Calu3 (cell line): Measurements from ENCODE around the gene FAF1. TPM values are rescaled to one million over a fixed set of nuclear protein-coding genes. Genes with fewer than 3 reads are reported as not detected.

Experiments
- BruUV-seq: library from RNA; stranded (reverse); fragments of 400-500 nt; replicated peaks from 2 replicates; lab custom pipeline; 2021; lab: Mats Ljungman, UMichigan
- CTCF ChIA-PET: fragments of 300-600 bp; sonication (Branson Sonifier 250); formaldehyde crosslinking; loops from one replicate; lab custom pipeline; 2022; ENCODE audit warnings: antibody characterized with exemption; lab: Charles Lee
- DNase-seq: peaks from one replicate; pipeline ENCODE4 v3.0.0; 2022
- H3K27ac Mint-ChIP-seq: one replicate; pipeline ENCODE4 v1.8.0; 2022; ENCODE audit warnings: mixed read lengths; ENCODE audit not compliant: unreplicated experiment
- H3K27me3 Mint-ChIP-seq: one replicate; pipeline ENCODE4 v1.8.0; 2022; ENCODE audit warnings: mixed read lengths; ENCODE audit not compliant: unreplicated experiment
- H3K36me3 Mint-ChIP-seq: one replicate; pipeline ENCODE4 v1.8.0; 2022; ENCODE audit warnings: mild to moderate bottlenecking, moderate library complexity, mixed read lengths; ENCODE audit not compliant: insufficient read depth, unreplicated experiment
- H3K4me1 Mint-ChIP-seq: one replicate; pipeline ENCODE4 v1.8.0; 2022; ENCODE audit warnings: mild to moderate bottlenecking, low read depth, mixed read lengths; ENCODE audit not compliant: unreplicated experiment
- H3K4me3 Mint-ChIP-seq: one replicate; pipeline ENCODE4 v1.8.0; 2022; ENCODE audit warnings: mild to moderate bottlenecking, low read depth, moderate library complexity, mixed read lengths; ENCODE audit not compliant: unreplicated experiment
- H3K9me3 Mint-ChIP-seq: one replicate; pipeline ENCODE4 v1.8.0; 2022; ENCODE audit warnings: low read depth, mixed read lengths; ENCODE audit not compliant: unreplicated experiment
- intact Hi-C: fragments of 100-400 bp; cut with micrococcal nuclease; formaldehyde crosslinking; loops from one replicate; pipeline ENCODE4 v1.10.0; 2022; ENCODE audit not compliant: unreplicated experiment
- total RNA-seq: library from RNA; stranded (reverse); gene quantifications from 2 replicates; pipeline ENCODE4 v1.2.3, GENCODE V29; 2022
- TF ChIP-seq, protein P1 (sequence below): fragments of 200-600 bp; IDR thresholded peaks from one replicate; pipeline ENCODE4 v1.8.0; 2022; ENCODE audit warnings: antibody characterized with exemption; ENCODE audit not compliant: unreplicated experiment

The FAF1 gene
- total RNA-seq, 1 experiment from 2014 or later = 104 TPM

GRCh38 chr1:50487725-50488124 is 472.3 kb downstream of the FAF1 start:
- no TSS peak for BruUV-seq
- intact Hi-C loops = loop anchor here (10.0 kb wide), 1 partner anchor 57 kb away; no protein-coding TSS in a partner anchor
- Mint-ChIP-seq H3K36me3 (no peaks in the 10 kb centered on the region), H3K4me3 (no peak overlapping the region), H3K4me1 (no peaks in the 10 kb centered on the region), H3K27ac (no peak overlapping the region), H3K27me3 (no peaks in the 10 kb centered on the region), H3K9me3 (no peaks in the 10 kb centered on the region)
- CTCF ChIA-PET = no interaction called here
- no peak for DNase-seq
- TF ChIP-seq, protein P1, sequence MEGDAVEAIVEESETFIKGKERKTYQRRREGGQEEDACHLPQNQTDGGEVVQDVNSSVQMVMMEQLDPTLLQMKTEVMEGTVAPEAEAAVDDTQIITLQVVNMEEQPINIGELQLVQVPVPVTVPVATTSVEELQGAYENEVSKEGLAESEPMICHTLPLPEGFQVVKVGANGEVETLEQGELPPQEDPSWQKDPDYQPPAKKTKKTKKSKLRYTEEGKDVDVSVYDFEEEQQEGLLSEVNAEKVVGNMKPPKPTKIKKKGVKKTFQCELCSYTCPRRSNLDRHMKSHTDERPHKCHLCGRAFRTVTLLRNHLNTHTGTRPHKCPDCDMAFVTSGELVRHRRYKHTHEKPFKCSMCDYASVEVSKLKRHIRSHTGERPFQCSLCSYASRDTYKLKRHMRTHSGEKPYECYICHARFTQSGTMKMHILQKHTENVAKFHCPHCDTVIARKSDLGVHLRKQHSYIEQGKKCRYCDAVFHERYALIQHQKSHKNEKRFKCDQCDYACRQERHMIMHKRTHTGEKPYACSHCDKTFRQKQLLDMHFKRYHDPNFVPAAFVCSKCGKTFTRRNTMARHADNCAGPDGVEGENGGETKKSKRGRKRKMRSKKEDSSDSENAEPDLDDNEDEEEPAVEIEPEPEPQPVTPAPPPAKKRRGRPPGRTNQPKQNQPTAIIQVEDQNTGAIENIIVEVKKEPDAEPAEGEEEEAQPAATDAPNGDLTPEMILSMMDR = no peak

DNA sequence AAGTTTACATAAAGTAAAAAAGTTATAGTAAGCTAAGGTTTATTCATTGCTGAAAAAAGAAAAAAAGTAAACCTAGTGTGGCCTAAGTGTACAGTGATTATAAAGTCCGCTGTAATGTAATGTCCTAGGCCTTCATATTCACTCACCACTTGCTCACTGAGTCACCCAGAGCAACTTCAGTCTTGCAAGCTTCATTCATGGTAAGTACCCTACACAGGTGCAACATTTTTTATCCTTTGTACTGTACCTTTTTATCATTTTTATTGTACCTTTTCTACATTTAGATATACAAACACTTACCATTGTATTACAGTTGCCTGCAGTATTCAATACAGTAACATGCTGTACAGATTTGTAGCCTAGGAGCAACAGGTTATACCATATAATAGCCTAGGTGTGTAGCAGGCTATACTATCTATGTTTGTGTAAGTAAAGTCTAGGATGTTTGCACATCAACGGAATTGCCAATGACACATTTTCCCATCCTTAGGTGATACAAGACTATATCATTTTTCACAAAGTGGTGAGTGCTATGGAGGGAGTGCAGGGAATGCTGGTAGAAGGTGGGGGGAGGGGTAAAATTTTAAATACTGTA is 478.8 kb downstream of the FAF1 start:
- H3K27me3 Mint-ChIP-seq = no peaks in the 10 kb centered on the region
- no TSS peak for BruUV-seq
- no peak overlapping the region for H3K4me3 Mint-ChIP-seq
- CTCF ChIA-PET = no interaction called here
- no peak for DNase-seq
- H3K9me3 Mint-ChIP-seq = no peaks in the 10 kb centered on the region
- intact Hi-C loops = loop anchor here (10.0 kb wide), 1 partner anchor 64 kb away; no protein-coding TSS in a partner anchor
- peaks cover under 1% of the 10 kb centered on the region for H3K4me1 Mint-ChIP-seq
- no peak overlapping the region for H3K27ac Mint-ChIP-seq
- TF ChIP-seq, protein P1 = no peak
- H3K36me3 Mint-ChIP-seq = no peaks in the 10 kb centered on the region

DNA sequence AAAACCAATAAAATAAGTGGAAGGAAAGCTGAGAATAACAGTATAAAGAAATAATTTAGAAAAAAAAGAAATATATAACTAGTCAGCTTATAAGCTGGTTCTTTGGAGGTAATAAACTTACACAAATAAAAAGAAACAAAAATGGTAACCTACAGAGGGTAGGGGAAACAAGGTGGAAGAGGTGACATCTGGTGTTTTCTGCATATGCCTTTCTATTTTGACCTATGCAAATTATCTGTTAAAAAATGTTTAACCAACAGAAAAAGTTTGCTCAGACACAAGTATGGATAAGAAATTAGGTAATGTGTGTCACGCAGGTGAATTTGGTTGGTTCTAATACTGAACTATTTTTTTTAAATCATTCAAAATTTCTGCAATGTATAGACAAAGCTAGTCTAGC is 483.3 kb downstream of the FAF1 start:
- BruUV-seq = no TSS peak
- intact Hi-C loops = no loop called here
- H3K36me3 Mint-ChIP-seq = peaks cover 6% of the 10 kb centered on the region
- TF ChIP-seq, protein P1 = no peak
- H3K27me3 Mint-ChIP-seq = no peaks in the 10 kb centered on the region
- H3K9me3 Mint-ChIP-seq = no peaks in the 10 kb centered on the region
- peaks cover 14% of the 10 kb centered on the region for H3K4me1 Mint-ChIP-seq
- H3K27ac Mint-ChIP-seq = no peak overlapping the region
- CTCF ChIA-PET = interaction anchor here (0.7 kb wide), 1 partner anchor 10 kb away, joined by 3 read pairs; no protein-coding TSS in a partner anchor
- DNase-seq = no peak
- no peak overlapping the region for H3K4me3 Mint-ChIP-seq

GRCh38 chr1:50474859-50475809 is 484.9 kb downstream of the FAF1 start:
- Mint-ChIP-seq H3K27ac (peak overlapping the region; percentile 36), H3K9me3 (no peaks in the 10 kb centered on the region), H3K36me3 (peaks cover 6% of the 10 kb centered on the region), H3K27me3 (no peaks in the 10 kb centered on the region), H3K4me3 (no peak overlapping the region), H3K4me1 (peaks cover 14% of the 10 kb centered on the region)
- CTCF ChIA-PET = interaction anchor here (0.6 to 1.1 kb wide), 7 partner anchors 12 to 389 kb away, joined by 3 to 8 read pairs (median 4); no protein-coding TSS in a partner anchor
- TF ChIP-seq, protein P1 = no peak
- no TSS peak for BruUV-seq
- DNase-seq = no peak
- intact Hi-C loops = no loop called here
